HEK293T (cell line): ENCODE data around the gene CFAP161.

Source experiments
- CTCF ChIA-PET: fragments of 350-600 bp; formaldehyde crosslinking; extraction: SDS; loops from one replicate; lab custom pipeline; 2021; ENCODE audit warnings: antibody characterized with exemption, inconsistent platforms; lab: Yijun Ruan, JAX
- POLR2A ChIA-PET: fragments of 350-600 bp; formaldehyde crosslinking; extraction: SDS; loops from one replicate; lab custom pipeline; 2020; ENCODE audit warnings: antibody characterized with exemption, inconsistent platforms; lab: Yijun Ruan, JAX
- DNase-seq: peaks from one replicate; pipeline ENCODE4 v3.0.0; 2012; ENCODE audit warnings: mixed read lengths; ENCODE audit errors: extremely low spot score
- ARNT ChIP-seq: fragments of 450-650 bp; IDR thresholded peaks from 2 replicates; pipeline ENCODE4 v1.6.1; 2017; ENCODE audit warnings: mild to moderate bottlenecking
- BHLHE40 ChIP-seq: fragments of 450-650 bp; IDR thresholded peaks from 2 replicates; pipeline ENCODE4 v1.6.1; 2016; ENCODE audit warnings: mild to moderate bottlenecking, moderate library complexity, borderline replicate concordance
- CTBP1 ChIP-seq: fragments of 450-650 bp; IDR thresholded peaks from 2 replicates; pipeline ENCODE4 v1.6.1; 2016; ENCODE audit warnings: borderline replicate concordance
- ELF4 ChIP-seq: fragments of 450-650 bp; IDR thresholded peaks from 2 replicates; pipeline ENCODE4 v1.6.1; 2017; ENCODE audit warnings: antibody characterized with exemption
- FOXA1 ChIP-seq: fragments of 450-650 bp; IDR thresholded peaks from 2 replicates; pipeline ENCODE4 v1.6.1; 2016; ENCODE audit warnings: mild to moderate bottlenecking
- FOXK2 ChIP-seq: fragments of 450-650 bp; IDR thresholded peaks from 2 replicates; pipeline ENCODE4 v1.6.1; 2016; ENCODE audit warnings: mild to moderate bottlenecking
- FOXM1 ChIP-seq: fragments of 450-650 bp; IDR thresholded peaks from 2 replicates; pipeline ENCODE4 v1.6.1; 2017; ENCODE audit warnings: mild to moderate bottlenecking, borderline replicate concordance
- HDGF ChIP-seq: fragments of 450-650 bp; IDR thresholded peaks from 2 replicates; pipeline ENCODE4 v1.6.1; 2017; ENCODE audit warnings: antibody characterized with exemption, borderline replicate concordance
- L3MBTL2 ChIP-seq: fragments of 450-650 bp; conservative IDR thresholded peaks from 2 replicates; pipeline ENCODE4 v1.6.1; 2016; ENCODE audit warnings: mild to moderate bottlenecking
- LEF1 ChIP-seq: fragments of 450-650 bp; IDR thresholded peaks from 2 replicates; pipeline ENCODE4 v1.6.1; 2017; ENCODE audit warnings: mild to moderate bottlenecking, borderline replicate concordance
- NFRKB ChIP-seq: fragments of 450-650 bp; IDR thresholded peaks from 2 replicates; pipeline ENCODE4 v1.6.1; 2016; ENCODE audit warnings: mild to moderate bottlenecking, moderate library complexity
- PKNOX1 ChIP-seq: fragments of 450-650 bp; IDR thresholded peaks from 2 replicates; pipeline ENCODE4 v1.6.1; 2016
- SP1 ChIP-seq: fragments of 450-650 bp; IDR thresholded peaks from 2 replicates; pipeline ENCODE4 v1.6.1; 2017
- SUZ12 ChIP-seq: fragments of 450-650 bp; IDR thresholded peaks from 2 replicates; pipeline ENCODE4 v1.6.1; 2016; ENCODE audit warnings: mild to moderate bottlenecking
- TARDBP ChIP-seq: fragments of 450-650 bp; IDR thresholded peaks from 2 replicates; pipeline ENCODE4 v1.6.1; 2016
- ZNF384 ChIP-seq: fragments of 450-650 bp; IDR thresholded peaks from 2 replicates; pipeline ENCODE4 v1.6.1; 2016

Gene CFAP161

GRCh38 chr15:81151389-81151788 lies 17.3 kb downstream of the CFAP161 start:
- TF ChIP-seq NFRKB (no peak), PKNOX1 (no peak), ELF4 (no peak), SUZ12 (no peak), SP1 (no peak), FOXK2 (no peak), FOXM1 (no peak), FOXA1 (no peak), L3MBTL2 (no peak), HDGF (no peak), BHLHE40 (no peak), CTBP1 (no peak)
- DNase-seq: no peak
- ChIA-PET POLR2A (no interaction called here), CTCF (interaction anchor here (0.8 to 8.2 kb wide), 2 partner anchors 9 to 114 kb away, joined by 3 to 107 read pairs; no protein-coding TSS in a partner anchor)

- no peak for TF ChIP-seq SP1
- TF ChIP-seq BHLHE40: no peak
- TF ChIP-seq SUZ12: no peak
- no peak for TF ChIP-seq ARNT
- TF ChIP-seq TARDBP: no peak
- TF ChIP-seq NFRKB: no peak
- TF ChIP-seq PKNOX1: no peak
- TF ChIP-seq FOXA1: no peak
- TF ChIP-seq L3MBTL2: no peak
- no peak for TF ChIP-seq CTBP1
- no peak for TF ChIP-seq FOXK2
- TF ChIP-seq FOXM1: no peak
- no peak for TF ChIP-seq ZNF384
- no peak for TF ChIP-seq HDGF
- TF ChIP-seq ELF4: no peak
- no peak for TF ChIP-seq LEF1
- POLR2A ChIA-PET: no interaction called here
- no peak for DNase-seq
- CTCF ChIA-PET: interaction anchor here (0.6 to 8.2 kb wide), 2 partner anchors 113 to 312 kb away, joined by 3 to 107 read pairs; no protein-coding TSS in a partner anchor
Observed at GRCh38 chr15:81152339-81152738, 18.3 kb downstream of the CFAP161 start.

- no peak for DNase-seq
- CTCF ChIA-PET: interaction anchor here (0.6 to 8.2 kb wide), 2 partner anchors 113 to 313 kb away, joined by 3 to 107 read pairs; no protein-coding TSS in a partner anchor
- POLR2A ChIA-PET: no interaction called here
- TF ChIP-seq L3MBTL2 (no peak), NFRKB (no peak), LEF1 (no peak), ELF4 (no peak), FOXK2 (no peak), HDGF (no peak), BHLHE40 (no peak), FOXM1 (no peak), TARDBP (no peak), PKNOX1 (no peak), FOXA1 (no peak), ZNF384 (no peak), ARNT (no peak), SP1 (no peak), SUZ12 (no peak), CTBP1 (no peak)
Observed at GRCh38 chr15:81152799-81153198, 18.7 kb downstream of the CFAP161 start.

- TF ChIP-seq HDGF: no peak
- no peak for TF ChIP-seq NFRKB
- TF ChIP-seq L3MBTL2: no peak
- no peak for TF ChIP-seq ZNF384
- TF ChIP-seq SUZ12: no peak
- TF ChIP-seq ARNT: no peak
- no peak for TF ChIP-seq SP1
- TF ChIP-seq BHLHE40: no peak
- ChIA-PET CTCF (interaction anchor here (0.6 to 8.2 kb wide), 15 partner anchors 9 to 388 kb away, joined by 3 to 107 read pairs (median 4); no protein-coding TSS in a partner anchor), POLR2A (interaction anchor here (1.0 kb wide), 2 partner anchors 111 to 155 kb away, joined by 3 to 8 read pairs; partner anchors contain the start of gene TLNRD1)
- DNase-seq: peak; percentile 57
Observed at GRCh38 chr15:81155375-81156218, 21.5 kb downstream of the CFAP161 start.

GRCh38 chr15:81156324-81156723 lies 22.3 kb downstream of the CFAP161 start:
- DNase-seq: no peak
- POLR2A ChIA-PET: interaction anchor here (1.0 kb wide), 2 partner anchors 110 to 156 kb away, joined by 3 to 8 read pairs; partner anchors contain the start of gene TLNRD1
- CTCF ChIA-PET: interaction anchor here (0.6 to 8.2 kb wide), 14 partner anchors 8 to 389 kb away, joined by 3 to 107 read pairs (median 4); no protein-coding TSS in a partner anchor
- TF ChIP-seq TARDBP: no peak
- no peak for TF ChIP-seq BHLHE40
- TF ChIP-seq NFRKB: no peak
- no peak for TF ChIP-seq ARNT
- no peak for TF ChIP-seq LEF1
- no peak for TF ChIP-seq SUZ12
- no peak for TF ChIP-seq ELF4
- TF ChIP-seq PKNOX1: no peak
- TF ChIP-seq CTBP1: no peak
- no peak for TF ChIP-seq HDGF
- TF ChIP-seq ZNF384: no peak
- TF ChIP-seq L3MBTL2: no peak
- TF ChIP-seq SP1: no peak
- TF ChIP-seq FOXK2: no peak
